ENCODE results near the gene LRCH4. TPM values are rescaled to one million over a fixed set of nuclear protein-coding genes. Genes with fewer than 3 reads are reported as not detected.

LRCH4 gene
- total and polyA plus RNA-seq, 2 of the 13 experiments (the other 11 are each of a cell fraction or from before 2014, with no cell fraction given): 7.0 to 9.3 TPM

DNA sequence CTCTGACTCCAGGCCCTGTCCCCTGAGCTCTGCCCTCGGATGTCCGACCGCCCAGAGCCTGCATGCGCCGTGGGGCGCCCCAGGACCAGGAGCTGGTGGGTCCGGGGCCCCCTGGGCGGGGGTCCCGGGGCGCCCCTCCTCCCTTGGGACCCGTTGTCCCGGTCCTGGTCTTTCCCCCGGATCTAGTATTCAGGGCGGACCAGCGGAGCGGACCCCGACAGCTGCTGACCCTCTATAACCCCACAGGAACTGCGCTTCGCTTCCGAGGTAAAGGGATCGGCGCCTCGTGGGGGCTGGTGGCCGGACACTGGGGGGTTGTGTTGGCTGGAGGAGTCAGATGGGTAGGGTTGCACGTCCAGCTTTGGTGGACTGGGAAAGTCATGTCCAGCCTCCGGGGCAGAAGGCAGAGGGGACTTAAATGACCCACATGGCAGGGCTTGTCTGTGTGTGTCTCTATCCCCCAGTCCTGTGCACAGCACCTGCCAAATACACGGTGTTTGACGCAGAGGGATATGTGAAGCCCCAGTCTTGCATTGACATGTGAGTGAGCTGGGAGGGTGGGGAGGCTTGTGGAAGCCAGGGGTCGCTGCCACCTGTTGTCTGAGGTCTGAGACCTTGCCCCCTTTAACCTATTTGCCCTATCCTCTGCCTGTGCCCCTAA lies 26.9 kb upstream of the LRCH4 start (continued):
- no peak for TF ChIP-seq CHD4 (IDR thresholded peaks at IDR 0.05; ENCODE audit: borderline replicate concordance, low read length)
- 0 out of 2 replicates have a peak, but pooled peaks have one; percentile 60 for TF ChIP-seq ZNF33A (CRISPR knock-in tag; IDR thresholded peaks at IDR 0.05; ENCODE audit: borderline replicate concordance)
- no peak for TF ChIP-seq ZNF232 (CRISPR knock-in tag; IDR thresholded peaks at IDR 0.05; ENCODE audit: borderline replicate concordance)
- TF ChIP-seq FUBP1 (CRISPR knock-in tag; IDR thresholded peaks at IDR 0.05; ENCODE audit: borderline replicate concordance): no peak
- TF ChIP-seq KDM6A (CRISPR knock-in tag; IDR thresholded peaks at IDR 0.05; ENCODE audit: low read depth): no peak
- TF ChIP-seq, protein P1, sequence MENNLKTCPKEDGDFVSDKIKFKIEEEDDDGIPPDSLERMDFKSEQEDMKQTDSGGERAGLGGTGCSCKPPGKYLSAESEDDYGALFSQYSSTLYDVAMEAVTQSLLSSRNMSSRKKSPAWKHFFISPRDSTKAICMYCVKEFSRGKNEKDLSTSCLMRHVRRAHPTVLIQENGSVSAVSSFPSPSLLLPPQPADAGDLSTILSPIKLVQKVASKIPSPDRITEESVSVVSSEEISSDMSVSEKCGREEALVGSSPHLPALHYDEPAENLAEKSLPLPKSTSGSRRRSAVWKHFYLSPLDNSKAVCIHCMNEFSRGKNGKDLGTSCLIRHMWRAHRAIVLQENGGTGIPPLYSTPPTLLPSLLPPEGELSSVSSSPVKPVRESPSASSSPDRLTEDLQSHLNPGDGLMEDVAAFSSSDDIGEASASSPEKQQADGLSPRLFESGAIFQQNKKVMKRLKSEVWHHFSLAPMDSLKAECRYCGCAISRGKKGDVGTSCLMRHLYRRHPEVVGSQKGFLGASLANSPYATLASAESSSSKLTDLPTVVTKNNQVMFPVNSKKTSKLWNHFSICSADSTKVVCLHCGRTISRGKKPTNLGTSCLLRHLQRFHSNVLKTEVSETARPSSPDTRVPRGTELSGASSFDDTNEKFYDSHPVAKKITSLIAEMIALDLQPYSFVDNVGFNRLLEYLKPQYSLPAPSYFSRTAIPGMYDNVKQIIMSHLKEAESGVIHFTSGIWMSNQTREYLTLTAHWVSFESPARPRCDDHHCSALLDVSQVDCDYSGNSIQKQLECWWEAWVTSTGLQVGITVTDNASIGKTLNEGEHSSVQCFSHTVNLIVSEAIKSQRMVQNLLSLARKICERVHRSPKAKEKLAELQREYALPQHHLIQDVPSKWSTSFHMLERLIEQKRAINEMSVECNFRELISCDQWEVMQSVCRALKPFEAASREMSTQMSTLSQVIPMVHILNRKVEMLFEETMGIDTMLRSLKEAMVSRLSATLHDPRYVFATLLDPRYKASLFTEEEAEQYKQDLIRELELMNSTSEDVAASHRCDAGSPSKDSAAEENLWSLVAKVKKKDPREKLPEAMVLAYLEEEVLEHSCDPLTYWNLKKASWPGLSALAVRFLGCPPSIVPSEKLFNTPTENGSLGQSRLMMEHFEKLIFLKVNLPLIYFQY (CRISPR knock-in tag; IDR thresholded peaks at IDR 0.05; ENCODE audit: borderline replicate concordance): no peak
- no peak for TF ChIP-seq ZNF264 (CRISPR knock-in tag; IDR thresholded peaks at IDR 0.05)
- TF ChIP-seq MXD1 (CRISPR knock-in tag; IDR thresholded peaks at IDR 0.05): 0 out of 2 replicates have a peak, but pooled peaks have one; percentile 26
- no peak for TF ChIP-seq IRF9 (CRISPR knock-in tag; IDR thresholded peaks at IDR 0.05; ENCODE audit: borderline replicate concordance)
- no peak for TF ChIP-seq XRCC5 (optimal IDR thresholded peaks at IDR 0.05; ENCODE audit: low read length)
- TF ChIP-seq, protein P2, sequence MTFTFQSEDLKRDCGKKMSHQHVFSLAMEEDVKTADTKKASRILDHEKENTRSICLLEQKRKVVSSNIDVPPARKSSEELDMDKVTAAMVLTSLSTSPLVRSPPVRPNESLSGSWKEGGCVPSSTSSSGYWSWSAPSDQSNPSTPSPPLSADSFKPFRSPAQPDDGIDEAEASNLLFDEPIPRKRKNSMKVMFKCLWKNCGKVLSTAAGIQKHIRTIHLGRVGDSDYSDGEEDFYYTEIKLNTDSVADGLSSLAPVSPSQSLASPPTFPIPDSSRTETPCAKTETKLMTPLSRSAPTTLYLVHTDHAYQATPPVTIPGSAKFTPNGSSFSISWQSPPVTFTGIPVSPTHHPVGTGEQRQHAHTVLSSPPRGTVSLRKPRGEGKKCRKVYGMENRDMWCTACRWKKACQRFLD (CRISPR knock-in tag; IDR thresholded peaks at IDR 0.05; ENCODE audit: borderline replicate concordance): peak; percentile 48; the same call in 1 of the 2 replicates
- TF ChIP-seq NFRKB (IDR thresholded peaks at IDR 0.05): no peak
- no peak for TF ChIP-seq NR2C2 (CRISPR knock-in tag; IDR thresholded peaks at IDR 0.05; ENCODE audit: borderline replicate concordance)
- TF ChIP-seq ATAD3A (CRISPR knock-in tag; IDR thresholded peaks at IDR 0.05): no peak
- TF ChIP-seq HOXA5 (CRISPR knock-in tag; IDR thresholded peaks at IDR 0.05): no peak
- TF ChIP-seq ATF7 (IDR thresholded peaks at IDR 0.05): no peak
- TF ChIP-seq ATF7 (CRISPR knock-in tag; IDR thresholded peaks at IDR 0.05): no peak
- TF ChIP-seq ZNF552 (CRISPR knock-in tag; IDR thresholded peaks at IDR 0.05; ENCODE audit: borderline replicate concordance): no peak
- TF ChIP-seq ZNF567 (CRISPR knock-in tag; IDR thresholded peaks at IDR 0.05; ENCODE audit: borderline replicate concordance): no peak

Measured in HepG2 (cell line).